Measurements from ENCODE around the gene DNM2. TPM values are rescaled to one million over a fixed set of nuclear protein-coding genes. Genes with fewer than 3 reads are reported as not detected.
A peak's percentile ranks its signal among the peaks of the same experiment; 100 is the strongest.

Gene DNM2
- total and polyA plus RNA-seq, 7 experiments from 2014 or later, result 49.1 to 340 (median 269) TPM

DNA sequence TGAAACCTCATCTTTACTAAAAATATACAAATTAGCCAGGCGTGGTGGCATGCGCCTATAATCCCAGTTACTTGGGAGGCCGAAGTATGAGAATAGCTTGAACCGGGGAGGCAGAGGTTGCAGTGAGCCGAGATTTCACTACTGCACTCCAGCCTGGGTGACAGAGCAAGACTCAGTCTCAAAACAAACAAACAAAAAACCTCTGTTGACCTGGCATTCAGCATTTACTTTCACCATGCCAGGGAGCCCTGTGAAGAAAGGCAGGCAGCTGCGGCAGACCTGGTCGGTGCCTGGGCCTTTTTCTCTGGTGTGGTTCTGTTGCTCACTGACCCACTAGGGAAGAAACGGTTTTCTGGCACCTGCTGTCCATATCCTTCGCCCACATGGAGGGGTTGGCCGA, 49.8 kb downstream of the DNM2 start:
- CTCF ChIA-PET, result interaction anchor here (1.0 kb wide), 1 partner anchor 51 kb away, joined by 3 read pairs; no protein-coding TSS in a partner anchor

DNA sequence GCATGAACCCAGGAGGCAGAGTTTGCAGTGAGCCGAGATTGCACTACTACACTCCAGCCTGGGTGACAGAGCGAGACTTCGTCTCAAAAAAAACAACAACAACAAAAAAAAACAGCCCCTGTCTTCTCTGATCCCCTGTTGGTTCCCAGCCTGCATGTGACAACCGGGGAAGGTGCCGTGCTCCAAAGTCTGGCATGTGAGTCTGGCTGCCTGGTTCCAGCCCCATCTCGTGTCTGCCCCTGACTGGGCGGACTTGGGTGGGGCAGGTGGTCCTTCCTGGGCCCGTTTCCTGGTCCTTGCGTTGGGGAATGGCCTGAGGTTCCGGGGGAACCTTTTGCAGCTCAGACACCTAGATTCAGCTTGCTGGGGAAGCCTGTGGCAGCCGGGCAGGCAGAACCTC, 50.5 kb downstream of the DNM2 start:
- H3K27ac ChIP-seq (ENCODE audit: low read depth, low read length), result peak overlapping the region; percentile 14
- peaks cover 0 to 19% (median 10%) of the 10 kb centered on the region in 5 donors for H3K36me3 Mint-ChIP-seq
- H3K27me3 Mint-ChIP-seq, result no peaks in the 10 kb centered on the region
- peaks cover 12 to 14% of the 10 kb centered on the region in 2 donors for H3K4me1 ChIP-seq (ENCODE audit: control insufficient read depth in 2 of 2, insufficient read depth in 2 of 2, low read length in 2 of 2)
- no peaks in the 10 kb centered on the region for H3K27me3 ChIP-seq (ENCODE audit: control insufficient read depth in 2 of 2, insufficient read depth in 2 of 2, low read length in 2 of 2)
- ATAC-seq (no peak), DNase-seq (no peak)
- peaks cover 28 to 53% (median 46%) of the 10 kb centered on the region in 7 donors for H3K4me1 Mint-ChIP-seq
- H3K36me3 ChIP-seq (ENCODE audit: control insufficient read depth in 2 of 3, insufficient read depth in 3 of 3, low read length in 3 of 3), result peaks cover 0 to 36% (median 0%) of the 10 kb centered on the region in 3 experiments
- H3K4me3 ChIP-seq (ENCODE audit: low read length), result no peak overlapping the region
- ChIA-PET CTCF (interaction anchor here (0.8 to 1.0 kb wide), 2 partner anchors 51 to 257 kb away, joined by 3 read pairs; no protein-coding TSS in a partner anchor), POLR2A (interaction anchor here (0.6 to 4.0 kb wide), 3 partner anchors 8 to 51 kb away, joined by 3 to 12 read pairs (median 7); partner anchors contain the start of gene DNM2)
- peak overlapping the region in 7 of 9 donors; percentile 34 to 79 (median 51) for H3K27ac Mint-ChIP-seq
- no peak overlapping the region for H3K4me3 Mint-ChIP-seq
- intact Hi-C loops (cut with micrococcal nuclease), result no loop called here
- H3K9me3 Mint-ChIP-seq, result no peaks in the 10 kb centered on the region
- H3K9me3 ChIP-seq (ENCODE audit: control insufficient read depth in 2 of 3, low read length in 3 of 3), result no peaks in the 10 kb centered on the region

More for the DNA sequence above, 49.8 kb downstream of the DNM2 start:
- H3K4me1 ChIP-seq (ENCODE audit: control insufficient read depth in 2 of 2, insufficient read depth in 2 of 2, low read length in 2 of 2), result peaks cover 18 to 20% of the 10 kb centered on the region in 2 donors
- no peak for ATAC-seq
- intact Hi-C loops (cut with micrococcal nuclease), result no loop called here
- H3K9me3 ChIP-seq (ENCODE audit: control insufficient read depth in 2 of 3, low read length in 3 of 3), result no peaks in the 10 kb centered on the region
- H3K36me3 Mint-ChIP-seq, result peaks cover 0 to 21% (median 10%) of the 10 kb centered on the region in 5 donors
- H3K27ac Mint-ChIP-seq, result peak overlapping the region in 4 of 9 donors; percentile 13 to 55 (median 42)
- H3K4me1 Mint-ChIP-seq, result peaks cover 34 to 59% (median 53%) of the 10 kb centered on the region in 7 donors
- no peaks in the 10 kb centered on the region for H3K27me3 ChIP-seq (ENCODE audit: control insufficient read depth in 2 of 2, insufficient read depth in 2 of 2, low read length in 2 of 2)
- no peak overlapping the region for H3K4me3 ChIP-seq (ENCODE audit: low read length)
- no peaks in the 10 kb centered on the region for H3K9me3 Mint-ChIP-seq
- no peak for DNase-seq
- peaks cover 0 to 34% (median 0%) of the 10 kb centered on the region in 3 experiments for H3K36me3 ChIP-seq (ENCODE audit: control insufficient read depth in 2 of 3, insufficient read depth in 3 of 3, low read length in 3 of 3)
- H3K27me3 Mint-ChIP-seq, result no peaks in the 10 kb centered on the region
- H3K4me3 Mint-ChIP-seq, result no peak overlapping the region
- POLR2A ChIA-PET, result interaction anchor here (0.7 kb wide), 1 partner anchor 117 kb away, joined by 3 read pairs; no protein-coding TSS in a partner anchor
- no peak overlapping the region for H3K27ac ChIP-seq (ENCODE audit: low read depth, low read length)

DNA sequence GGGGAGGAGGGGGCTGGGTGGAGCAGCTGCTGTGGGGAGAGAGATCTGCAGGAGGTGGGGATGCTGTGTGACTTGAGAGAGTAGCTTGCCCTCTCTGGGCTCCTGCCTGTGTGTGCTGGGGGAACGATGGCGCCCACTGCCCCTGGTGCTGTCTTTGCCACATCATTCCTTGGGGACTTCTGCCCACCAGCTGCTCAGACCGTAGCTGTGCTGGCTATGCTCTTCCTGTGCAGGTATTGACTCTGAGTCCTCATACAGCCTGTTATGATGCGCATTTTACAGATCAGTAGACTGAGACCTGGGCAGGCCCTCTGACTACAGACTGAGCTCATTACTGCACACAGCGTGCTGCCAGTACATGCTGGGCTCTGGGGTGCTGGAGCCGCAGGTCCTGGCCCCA, 51.1 kb downstream of the DNM2 start:
- no peak for DNase-seq
- CTCF ChIA-PET, result interaction anchor here (0.5 to 3.0 kb wide), 3 partner anchors 52 to 257 kb away, joined by 3 to 22 read pairs (median 3); partner anchors contain the start of gene DNM2
- Mint-ChIP-seq H3K36me3 (peaks cover 0 to 21% (median 10%) of the 10 kb centered on the region in 5 donors), H3K27ac (peak overlapping the region in 7 of 9 donors; percentile 18 to 79 (median 65)), H3K4me3 (no peak overlapping the region), H3K27me3 (no peaks in the 10 kb centered on the region), H3K4me1 (peaks cover 22 to 47% (median 41%) of the 10 kb centered on the region in 7 donors), H3K9me3 (no peaks in the 10 kb centered on the region)
- Histone ChIP-seq H3K4me1 (ENCODE audit: control insufficient read depth in 2 of 2, insufficient read depth in 2 of 2, low read length in 2 of 2) (peaks cover 6 to 8% of the 10 kb centered on the region in 2 donors), H3K4me3 (ENCODE audit: low read length) (no peak overlapping the region), H3K9me3 (ENCODE audit: control insufficient read depth in 2 of 3, low read length in 3 of 3) (no peaks in the 10 kb centered on the region), H3K27ac (ENCODE audit: low read depth, low read length) (peak overlapping the region; percentile 14), H3K36me3 (ENCODE audit: control insufficient read depth in 2 of 3, insufficient read depth in 3 of 3, low read length in 3 of 3) (peaks cover 0 to 40% (median 0%) of the 10 kb centered on the region in 3 experiments), H3K27me3 (ENCODE audit: control insufficient read depth in 2 of 2, insufficient read depth in 2 of 2, low read length in 2 of 2) (no peaks in the 10 kb centered on the region)
- POLR2A ChIA-PET, result interaction anchor here (1.5 to 4.0 kb wide), 3 partner anchors 9 to 67 kb away, joined by 4 to 12 read pairs (median 7); partner anchors contain the start of genes DNM2 and QTRT1
- ATAC-seq, result no peak
- intact Hi-C loops (cut with micrococcal nuclease), result no loop called here

DNA sequence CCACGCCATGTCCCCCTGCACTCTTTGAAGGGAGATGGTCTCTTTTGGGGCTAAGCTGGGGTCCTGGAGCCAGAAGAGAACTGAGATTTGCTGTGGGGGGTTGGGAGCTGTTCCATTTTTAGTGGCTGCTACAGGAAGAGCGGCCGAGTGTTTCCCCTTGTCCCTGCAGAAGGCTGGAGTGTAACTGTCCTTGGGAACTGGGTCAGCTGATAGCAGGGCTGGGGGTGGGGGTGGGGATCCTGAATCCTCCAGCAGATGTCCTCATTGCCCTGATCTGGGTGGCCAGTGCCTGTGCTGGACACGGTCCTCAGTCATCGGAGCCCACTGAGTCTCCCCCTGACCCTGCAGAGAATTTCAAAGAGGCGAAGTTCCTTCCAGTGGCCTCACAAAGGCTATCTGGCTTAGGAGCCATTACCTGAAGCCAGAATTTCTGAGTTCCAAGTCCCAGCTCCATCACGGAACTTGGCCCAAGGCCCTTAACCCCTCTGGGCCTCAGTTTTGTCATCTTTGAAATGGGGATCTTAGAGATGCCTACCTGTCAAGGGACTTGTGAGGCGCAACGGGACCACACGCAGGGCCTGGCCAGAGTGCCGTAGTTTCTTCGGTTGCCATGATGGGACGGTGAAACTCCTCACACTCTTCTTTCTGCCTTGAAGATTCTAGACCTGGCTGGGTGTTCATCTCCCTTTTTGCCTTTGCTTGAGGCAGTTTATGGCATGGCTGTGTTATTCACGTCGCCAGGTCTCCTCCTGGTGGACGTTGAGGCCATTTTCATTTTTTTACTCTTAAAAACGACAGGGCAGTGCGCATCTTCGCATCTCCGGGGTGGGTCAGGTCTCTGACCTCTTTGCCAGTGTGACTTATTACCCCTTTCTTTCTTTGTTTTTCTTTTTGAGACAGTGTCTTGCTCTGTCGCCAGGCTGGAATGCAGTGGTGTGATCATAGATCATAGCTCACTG, 51.9 kb downstream of the DNM2 start:
- H3K4me3 ChIP-seq (ENCODE audit: low read length), result no peak overlapping the region
- DNase-seq, result peak in 6 of 9 donors; percentile 21 to 49 (median 38)
- peaks cover 14 to 42% (median 32%) of the 10 kb centered on the region in 7 donors for H3K4me1 Mint-ChIP-seq
- H3K36me3 ChIP-seq (ENCODE audit: control insufficient read depth in 2 of 3, insufficient read depth in 3 of 3, low read length in 3 of 3), result peaks cover 0 to 43% (median 0%) of the 10 kb centered on the region in 3 experiments
- ChIA-PET CTCF (interaction anchor here (0.5 to 3.0 kb wide), 6 partner anchors 10 to 445 kb away, joined by 3 to 22 read pairs (median 4); partner anchors contain the start of gene DNM2), POLR2A (interaction anchor here (0.6 to 4.0 kb wide), 5 partner anchors 10 to 218 kb away, joined by 3 to 12 read pairs (median 4); partner anchors contain the start of genes DNM2 and QTRT1)
- H3K36me3 Mint-ChIP-seq, result peaks cover 0 to 23% (median 10%) of the 10 kb centered on the region in 5 donors
- H3K9me3 Mint-ChIP-seq, result no peaks in the 10 kb centered on the region
- ATAC-seq, result no peak
- H3K4me1 ChIP-seq (ENCODE audit: control insufficient read depth in 2 of 2, insufficient read depth in 2 of 2, low read length in 2 of 2), result peaks cover 0 to 4% of the 10 kb centered on the region in 2 donors
- H3K4me3 Mint-ChIP-seq, result no peak overlapping the region
- intact Hi-C loops (cut with micrococcal nuclease), result loop anchor here (1.0 to 2.0 kb wide), 3 partner anchors 15 to 189 kb away; no protein-coding TSS in a partner anchor
- no peaks in the 10 kb centered on the region for H3K27me3 ChIP-seq (ENCODE audit: control insufficient read depth in 2 of 2, insufficient read depth in 2 of 2, low read length in 2 of 2)
- H3K27me3 Mint-ChIP-seq, result no peaks in the 10 kb centered on the region
- H3K27ac Mint-ChIP-seq, result peak overlapping the region in 8 of 9 donors; percentile 20 to 79 (median 68)
- H3K9me3 ChIP-seq (ENCODE audit: control insufficient read depth in 2 of 3, low read length in 3 of 3), result no peaks in the 10 kb centered on the region
- H3K27ac ChIP-seq (ENCODE audit: low read depth, low read length), result peak overlapping the region; percentile 29

DNA sequence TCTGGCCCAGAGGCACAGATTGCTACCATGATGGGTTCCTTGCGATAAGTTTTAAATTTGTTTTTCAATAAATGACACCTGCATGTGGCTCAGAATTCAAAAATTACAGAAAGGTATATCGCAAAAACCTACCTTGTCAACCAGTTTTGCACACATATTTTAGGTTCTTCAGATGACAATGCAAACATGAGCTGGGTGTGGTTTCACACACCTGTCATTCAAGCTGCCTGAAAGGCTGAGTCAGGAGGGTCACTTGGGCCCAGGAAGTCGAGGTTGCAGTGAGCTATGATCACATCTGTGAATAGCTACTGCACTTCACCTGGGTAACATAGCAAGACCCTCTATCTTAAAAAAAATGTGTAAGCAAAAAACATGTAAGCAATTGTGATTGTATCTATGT, 56.1 kb downstream of the DNM2 start:
- no peaks in the 10 kb centered on the region for H3K27me3 ChIP-seq (ENCODE audit: control insufficient read depth in 2 of 2, insufficient read depth in 2 of 2, low read length in 2 of 2)
- Mint-ChIP-seq H3K9me3 (no peaks in the 10 kb centered on the region), H3K36me3 (peaks cover 0 to 41% (median 22%) of the 10 kb centered on the region in 5 donors), H3K4me1 (peaks cover 5 to 46% (median 13%) of the 10 kb centered on the region in 7 donors), H3K4me3 (peak overlapping the region in 1 of 10 donors; percentile 20), H3K27ac (peak overlapping the region in 1 of 9 donors; percentile 46), H3K27me3 (no peaks in the 10 kb centered on the region)
- H3K9me3 ChIP-seq (ENCODE audit: control insufficient read depth in 2 of 3, low read length in 3 of 3), result no peaks in the 10 kb centered on the region
- peaks cover 0 to 4% of the 10 kb centered on the region in 2 donors for H3K4me1 ChIP-seq (ENCODE audit: control insufficient read depth in 2 of 2, insufficient read depth in 2 of 2, low read length in 2 of 2)
- H3K4me3 ChIP-seq (ENCODE audit: low read length), result no peak overlapping the region
- ATAC-seq (no peak), DNase-seq (no peak)
- CTCF ChIA-PET, result no interaction called here
- POLR2A ChIA-PET, result interaction anchor here (0.6 kb wide), 1 partner anchor 31 kb away, joined by 3 read pairs; no protein-coding TSS in a partner anchor
- no peak overlapping the region for H3K27ac ChIP-seq (ENCODE audit: low read depth, low read length)
- peaks cover 12 to 61% (median 13%) of the 10 kb centered on the region in 3 experiments for H3K36me3 ChIP-seq (ENCODE audit: control insufficient read depth in 2 of 3, insufficient read depth in 3 of 3, low read length in 3 of 3)
- intact Hi-C loops (cut with micrococcal nuclease), result no loop called here

DNA sequence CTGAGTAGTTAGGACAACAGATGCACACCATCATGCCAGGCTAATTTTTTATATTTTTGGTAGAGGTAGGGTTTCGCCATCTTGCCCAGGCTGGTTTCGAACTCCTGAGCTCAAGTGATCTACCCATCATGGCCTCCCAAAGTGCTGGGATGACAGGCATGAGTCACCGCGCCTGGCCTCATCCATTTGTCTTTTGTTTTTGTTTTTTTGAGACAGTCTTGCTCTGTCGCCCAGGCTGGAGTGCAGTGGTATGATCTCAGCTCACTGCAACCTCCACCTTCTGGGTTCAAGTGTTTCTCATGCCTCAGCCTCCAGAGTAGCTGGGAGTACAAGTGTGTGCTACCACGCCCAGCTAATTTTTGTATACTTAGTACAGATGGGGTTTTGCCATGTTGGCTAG, 57.0 kb downstream of the DNM2 start:
- no peaks in the 10 kb centered on the region for H3K27me3 ChIP-seq (ENCODE audit: control insufficient read depth in 2 of 2, insufficient read depth in 2 of 2, low read length in 2 of 2)
- DNase-seq (no peak), ATAC-seq (no peak)
- peaks cover 12 to 59% (median 15%) of the 10 kb centered on the region in 3 experiments for H3K36me3 ChIP-seq (ENCODE audit: control insufficient read depth in 2 of 3, insufficient read depth in 3 of 3, low read length in 3 of 3)
- Mint-ChIP-seq H3K4me1 (peaks cover 5 to 40% (median 7%) of the 10 kb centered on the region in 7 donors), H3K36me3 (peaks cover 0 to 43% (median 25%) of the 10 kb centered on the region in 5 donors), H3K4me3 (no peak overlapping the region), H3K27ac (peak overlapping the region in 1 of 9 donors; percentile 62), H3K27me3 (no peaks in the 10 kb centered on the region), H3K9me3 (no peaks in the 10 kb centered on the region)
- ChIA-PET CTCF (no interaction called here), POLR2A (no interaction called here)
- H3K4me3 ChIP-seq (ENCODE audit: low read length), result no peak overlapping the region
- H3K27ac ChIP-seq (ENCODE audit: low read depth, low read length), result no peak overlapping the region
- intact Hi-C loops (cut with micrococcal nuclease), result no loop called here
- peaks cover 0 to 2% of the 10 kb centered on the region in 2 donors for H3K4me1 ChIP-seq (ENCODE audit: control insufficient read depth in 2 of 2, insufficient read depth in 2 of 2, low read length in 2 of 2)
- H3K9me3 ChIP-seq (ENCODE audit: control insufficient read depth in 2 of 3, low read length in 3 of 3), result no peaks in the 10 kb centered on the region
